GM12878 (cell line): ENCODE measurements around the gene DMAC2. TPM values are rescaled to one million over a fixed set of nuclear protein-coding genes. Genes with fewer than 3 reads are reported as not detected.

ENCODE experiments used
- ATAC-seq: fragments of 200-7000 bp; cut with Tn5 transposase; 3 replicates; pipeline ENCODE4 v1.9.1; 2020; ENCODE audit warnings: mild to moderate bottlenecking, moderate library complexity
- BruUV-seq: library from RNA; stranded (reverse); fragments of 400-500 nt; replicated peaks from 2 replicates; lab custom pipeline; 2021; lab: Mats Ljungman, UMichigan
- CTCF ChIA-PET: fragments of 300-600 bp; sonication (Branson Sonifier 250); formaldehyde crosslinking; extraction: SDS; loops from one replicate; lab custom pipeline; 2021; ENCODE audit warnings: inconsistent platforms; lab: Yijun Ruan, JAX
- POLR2A ChIA-PET: fragments of 350-600 bp; formaldehyde crosslinking; extraction: SDS; loops from one replicate; lab custom pipeline; 2021; ENCODE audit warnings: inconsistent platforms; lab: Charles Lee
- RAD21 ChIA-PET: fragments of 300-600 bp; sonication (Branson Sonifier 250); formaldehyde crosslinking; loops from one replicate; lab custom pipeline; 2023; ENCODE audit warnings: antibody characterized with exemption; ENCODE audit not compliant: unreplicated experiment; lab: Charles Lee
- SMC1A ChIA-PET: fragments of 300-600 bp; sonication (Branson Sonifier 250); formaldehyde crosslinking; loops from one replicate; lab custom pipeline; 2023; ENCODE audit not compliant: unreplicated experiment, uncharacterized antibody; lab: Charles Lee
- DNase-seq: peaks from one replicate; pipeline ENCODE4 v3.0.0-alpha.2; 2011; ENCODE audit warnings: low read depth, low spot score
- FAIRE-seq: peaks from 3 replicates; lab custom pipeline; 2011; peaks lifted over from hg19 to GRCh38; lab: Jason Lieb, UNC
- H2AFZ ChIP-seq: 2 replicates; pipeline ENCODE4 v1.6.0; 2011; ENCODE audit warnings: low read depth, low read length, control low read depth; ENCODE audit not compliant: control insufficient read depth
- H3K27ac ChIP-seq: 2 replicates; pipeline ENCODE4 v1.5.1; 2011; ENCODE audit warnings: control low read depth; ENCODE audit not compliant: control insufficient read depth, insufficient read depth
- H3K27me3 ChIP-seq, 2 experiments: replicated peaks in 1 of 2; 2 replicates each; pipeline versions ENCODE4 v1.6.0 to v1.6.1; 2011; ENCODE audit warnings: low read length in 1 of 2; ENCODE audit not compliant: control insufficient read depth in 2 of 2, insufficient read depth in 2 of 2
- H3K36me3 ChIP-seq, 2 experiments: 2 replicates each; pipeline ENCODE4 v1.5.1; 2011; ENCODE audit warnings: low read length in 1 of 2; ENCODE audit not compliant: control insufficient read depth in 2 of 2, insufficient read depth in 2 of 2
- H3K4me1 ChIP-seq: 2 replicates; pipeline ENCODE4 v1.6.1; 2011; ENCODE audit warnings: mild to moderate bottlenecking, low read length, moderate library complexity, mixed read lengths; ENCODE audit not compliant: control insufficient read depth, insufficient read depth
- H3K4me2 ChIP-seq: 2 replicates; pipeline ENCODE4 v1.6.0; 2011; ENCODE audit warnings: control low read depth; ENCODE audit not compliant: control insufficient read depth, insufficient read depth
- H3K4me3 ChIP-seq: fragments of 200-600 bp; sonication (generic); 2 replicates; pipeline ENCODE4 v1.5.1; 2016
- H3K79me2 ChIP-seq: 2 replicates; pipeline ENCODE4 v1.6.0; 2011; ENCODE audit warnings: low read length; ENCODE audit not compliant: control insufficient read depth, insufficient read depth
- H3K9ac ChIP-seq: 2 replicates; pipeline ENCODE4 v1.8.0; 2011; ENCODE audit warnings: low read length, control low read depth, mixed read lengths; ENCODE audit not compliant: control insufficient read depth, insufficient read depth
- H3K9me3 ChIP-seq: replicated peaks from 3 replicates; pipeline ENCODE4 v1.5.1; 2011; ENCODE audit warnings: mild to moderate bottlenecking, low read length; ENCODE audit not compliant: control insufficient read depth, insufficient read depth
- H4K20me1 ChIP-seq: 2 replicates; pipeline ENCODE4 v1.6.0; 2011; ENCODE audit not compliant: control insufficient read depth, insufficient read depth
- CBFB ChIP-seq: IDR thresholded peaks from 2 replicates; pipeline ENCODE4 v1.6.1; 2016; ENCODE audit warnings: antibody characterized with exemption, low read depth
- EZH2 ChIP-seq: IDR thresholded peaks from 2 replicates; pipeline ENCODE4 v1.6.1; 2012; ENCODE audit warnings: low read depth, mild to moderate bottlenecking, control low read depth, inconsistent platforms, low read length, borderline replicate concordance; ENCODE audit not compliant: control insufficient read depth
- HCFC1 ChIP-seq: fragments of 150-350 bp; IDR thresholded peaks from 2 replicates; pipeline ENCODE4 v1.6.1; 2014; ENCODE audit warnings: low read length
- MLLT1 ChIP-seq: fragments of 450-650 bp; IDR thresholded peaks from 2 replicates; pipeline ENCODE4 v1.6.1; 2016; ENCODE audit warnings: mild to moderate bottlenecking
- MTA3 ChIP-seq: IDR thresholded peaks from 2 replicates; pipeline ENCODE4 v1.6.1; 2012; ENCODE audit warnings: low read length, inconsistent platforms, borderline replicate concordance
- RELB ChIP-seq: fragments of 450-650 bp; IDR thresholded peaks from 2 replicates; pipeline ENCODE4 v1.6.1; 2017; ENCODE audit warnings: low read depth, mild to moderate bottlenecking, moderate library complexity
- RFX5 ChIP-seq: IDR thresholded peaks from 2 replicates; pipeline ENCODE4 v1.6.1; 2011; ENCODE audit warnings: low read depth, low read length, improper control_type of control experiment
- SUZ12 ChIP-seq: fragments of 200-600 bp; sonication (generic); IDR thresholded peaks from one replicate; pipeline ENCODE4 v1.6.1; 2018; ENCODE audit warnings: antibody characterized with exemption, mild to moderate bottlenecking; ENCODE audit not compliant: unreplicated experiment
- YY1 ChIP-seq: IDR thresholded peaks from 2 replicates; pipeline ENCODE4 v1.6.1; 2011; ENCODE audit warnings: low read depth, mild to moderate bottlenecking, low read length
- ZBED1 ChIP-seq: IDR thresholded peaks from 2 replicates; pipeline ENCODE4 v1.6.1; 2016; ENCODE audit warnings: borderline replicate concordance
- WGBS: methylation state at CpG from one replicate; pipeline ENCODE4 v1.1.6; 2016; ENCODE audit warnings: low lambda C conversion rate; ENCODE audit not compliant: insufficient replicate concordance, insufficient coverage; ENCODE audit errors: missing lambda C conversion rate; 5-methylcytosine and 5-hydroxymethylcytosine counted together
- in situ Hi-C: fragments of 300-500 bp; cut with MboI; formaldehyde crosslinking; loops from 9 replicates; pipeline ENCODE4 v1.14.3; 2018; ENCODE audit warnings: mixed read lengths
- intact Hi-C: fragments of 100-400 bp; cut with micrococcal nuclease; formaldehyde crosslinking; loops from one replicate; pipeline ENCODE4 v1.14.2; 2022; ENCODE audit not compliant: unreplicated experiment
- polyA plus RNA-seq, 11 experiments: library from polyadenylated mRNA; depleted of rRNA in 4 of 11; unstranded in 6 of 11; stranded (reverse) in 5 of 11; fragments of >200 nt; fragmentation: Nextera tagmentation in 4 of 11; fragmentation: Illumina TruSeq in 1 of 11; extraction: Ambion mirVana in 4 of 11; extraction: Trizol in 1 of 11; gene quantifications; 1 replicate in 1 of 11; 2 replicates in 10 of 11; pipeline versions ENCODE4 v1.2.1 to v1.2.3, GENCODE V29; 2011 to 2016; ENCODE audit warnings: inconsistent platforms in 2 of 11, missing spikeins in 2 of 11, low read depth in 1 of 11
- total RNA-seq, 4 experiments: library from RNA; depleted of rRNA in 3 of 4; stranded (reverse); fragments of >200 nt in 3 of 4; fragmentation: Illumina TruSeq in 1 of 4; extraction: Trizol in 1 of 4; gene quantifications; 2 replicates each; pipeline versions ENCODE4 v1.2.1 to v1.2.3, GENCODE V29; 2013 to 2021

DMAC2 gene
- total and polyA plus RNA-seq, 10 of the 15 experiments (the other 5 are each of a cell fraction or from before 2014, with no cell fraction given) = 10.8 to 57.2 (median 42.7) TPM

- TF ChIP-seq RELB (no peak), HCFC1 (no peak), ZBED1 (no peak)
Measured at GRCh38 chr19:41415154-41415571, 24.5 kb downstream of the DMAC2 start (continued).

DNA sequence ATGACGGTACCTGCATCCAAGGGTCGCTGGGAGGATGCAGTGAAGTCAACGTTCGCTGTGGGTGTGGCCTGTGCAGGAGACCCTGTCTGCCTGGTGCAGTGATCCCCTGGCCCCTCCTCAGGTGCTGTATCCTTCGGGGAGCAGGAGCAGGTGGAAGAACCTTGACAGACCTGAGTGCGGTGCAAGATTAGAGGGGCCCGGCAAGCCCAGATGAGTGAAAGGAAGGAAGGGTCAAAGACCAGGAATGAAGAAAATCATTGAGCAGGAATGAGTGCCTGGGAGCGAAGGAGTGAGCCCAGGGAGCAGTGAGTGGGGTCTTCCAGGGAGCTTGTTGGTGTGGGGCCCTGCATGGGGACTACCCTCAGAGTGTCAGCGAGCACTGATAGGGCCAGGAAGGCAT, 25.3 kb downstream of the DMAC2 start:
- FAIRE-seq = no peak
- no peak overlapping the region for H3K27ac ChIP-seq
- H3K36me3 ChIP-seq = peaks cover 4 to 11% of the 10 kb centered on the region in 2 experiments; a peak in 3 of 4 replicates
- no TSS peak for BruUV-seq
- no peak for ATAC-seq
- peaks cover 3% of the 10 kb centered on the region for H3K79me2 ChIP-seq
- H4K20me1 ChIP-seq = no peaks in the 10 kb centered on the region
- no peaks in the 10 kb centered on the region for H3K9me3 ChIP-seq
- intact Hi-C loops = no loop called here
- no peak overlapping the region for H3K4me3 ChIP-seq
- SMC1A ChIA-PET = no interaction called here
- WGBS = 90% methylated on average over 9 of the region's 9 CpGs
- H3K4me1 ChIP-seq = peaks cover 7% of the 10 kb centered on the region
- in situ Hi-C loops = no loop called here
- no peak for TF ChIP-seq MLLT1
- TF ChIP-seq RFX5 = no peak
- TF ChIP-seq EZH2 = no peak
- TF ChIP-seq MTA3 = no peak
- TF ChIP-seq CBFB = no peak
- TF ChIP-seq YY1 = no peak
- TF ChIP-seq SUZ12 = no peak
- no peak overlapping the region for H3K9ac ChIP-seq
- RAD21 ChIA-PET = no interaction called here
- H2AFZ ChIP-seq = no peak overlapping the region
- CTCF ChIA-PET = no interaction called here
- H3K27me3 ChIP-seq = no peaks in the 10 kb centered on the region
- no peak for DNase-seq
- H3K4me2 ChIP-seq = no peak overlapping the region
- POLR2A ChIA-PET = interaction anchor here (0.5 kb wide), 1 partner anchor 35 kb away, joined by 7 read pairs; no protein-coding TSS in a partner anchor
